Astrocyte (in vitro differentiated cells and primary cell): ENCODE data around the gene MEGF6. TPM values are rescaled to one million over a fixed set of nuclear protein-coding genes. Genes with fewer than 3 reads are reported as not detected.

ENCODE experiments used
- DNase-seq: peaks from one replicate; pipeline ENCODE4 v3.0.0-alpha.2; 2010; ENCODE audit warnings: low read depth
- FAIRE-seq: peaks from 2 replicates; lab custom pipeline; 2011; peaks lifted over from hg19 to GRCh38; lab: Jason Lieb, UNC
- H2AFZ ChIP-seq: 2 replicates; pipeline ENCODE4 v1.6.0; 2012; ENCODE audit warnings: low read depth, low read length, inconsistent platforms
- H3K27ac ChIP-seq: 2 replicates; pipeline ENCODE4 v1.5.1; 2011; ENCODE audit warnings: low read depth, low read length, inconsistent platforms
- H3K27me3 ChIP-seq: 2 replicates; pipeline ENCODE4 v1.6.0; 2011; ENCODE audit warnings: low read length, inconsistent platforms; ENCODE audit not compliant: insufficient read depth
- H3K36me3 ChIP-seq: 2 replicates; pipeline ENCODE4 v1.5.1; 2011; ENCODE audit warnings: low read length, inconsistent platforms; ENCODE audit not compliant: insufficient read depth
- H3K4me1 ChIP-seq: 2 replicates; pipeline ENCODE4 v1.5.1; 2011; ENCODE audit warnings: low read length, inconsistent platforms; ENCODE audit not compliant: insufficient read depth
- H3K4me2 ChIP-seq: 2 replicates; pipeline ENCODE4 v1.6.0; 2012; ENCODE audit warnings: low read length, inconsistent platforms
- H3K4me3 ChIP-seq: 2 replicates; pipeline ENCODE4 v1.5.1; 2011; ENCODE audit warnings: low read depth, mild to moderate bottlenecking, low read length, inconsistent platforms; ENCODE audit not compliant: insufficient read depth
- H3K79me2 ChIP-seq: 2 replicates; pipeline ENCODE4 v1.6.0; 2012; ENCODE audit warnings: mild to moderate bottlenecking, low read length, inconsistent platforms; ENCODE audit not compliant: insufficient read depth
- H3K9ac ChIP-seq: 2 replicates; pipeline ENCODE4 v1.6.0; 2012; ENCODE audit warnings: mild to moderate bottlenecking, low read length, inconsistent platforms
- H3K9me3 ChIP-seq: 2 replicates; pipeline ENCODE4 v1.5.1; 2012; ENCODE audit warnings: low read depth, mild to moderate bottlenecking, low read length, inconsistent platforms; ENCODE audit not compliant: insufficient read depth
- H4K20me1 ChIP-seq: 2 replicates; pipeline ENCODE4 v1.6.0; 2012; ENCODE audit warnings: low read length, inconsistent platforms; ENCODE audit not compliant: insufficient read depth
- H3K27ac Mint-ChIP-seq: one replicate; pipeline ENCODE4 v1.8.0; 2021; ENCODE audit warnings: mild to moderate bottlenecking, mixed read lengths; ENCODE audit not compliant: unreplicated experiment
- H3K27me3 Mint-ChIP-seq: one replicate; pipeline ENCODE4 v1.8.0; 2021; ENCODE audit warnings: low read depth, mixed read lengths; ENCODE audit not compliant: unreplicated experiment
- H3K36me3 Mint-ChIP-seq: one replicate; pipeline ENCODE4 v1.8.0; 2021; ENCODE audit warnings: low read depth, mixed read lengths; ENCODE audit not compliant: unreplicated experiment
- H3K4me1 Mint-ChIP-seq: one replicate; pipeline ENCODE4 v1.8.0; 2021; ENCODE audit warnings: low read depth, mixed read lengths; ENCODE audit not compliant: unreplicated experiment
- H3K4me3 Mint-ChIP-seq: one replicate; pipeline ENCODE4 v1.8.0; 2021; ENCODE audit warnings: mild to moderate bottlenecking, moderate library complexity, mixed read lengths; ENCODE audit not compliant: unreplicated experiment
- H3K9me3 Mint-ChIP-seq: one replicate; pipeline ENCODE4 v1.8.0; 2021; ENCODE audit warnings: mild to moderate bottlenecking, mixed read lengths; ENCODE audit not compliant: unreplicated experiment
- EZH2 ChIP-seq: IDR thresholded peaks from 2 replicates; pipeline ENCODE4 v1.6.1; 2012; ENCODE audit warnings: mild to moderate bottlenecking, low read length, inconsistent platforms; ENCODE audit not compliant: insufficient read depth
- total RNA-seq: library from RNA; stranded (reverse); gene quantifications from 2 replicates; pipeline ENCODE4 v1.2.1, GENCODE V29; 2021
- TF ChIP-seq, protein P1 (sequence below): IDR thresholded peaks from 2 replicates; pipeline ENCODE4 v1.5.1; 2011; ENCODE audit warnings: low read depth, mild to moderate bottlenecking, inconsistent platforms, low read length, moderate library complexity; ENCODE audit not compliant: insufficient read depth

The MEGF6 gene
- total RNA-seq, 1 donor from 2014 or later, result 14.8 TPM

DNA sequence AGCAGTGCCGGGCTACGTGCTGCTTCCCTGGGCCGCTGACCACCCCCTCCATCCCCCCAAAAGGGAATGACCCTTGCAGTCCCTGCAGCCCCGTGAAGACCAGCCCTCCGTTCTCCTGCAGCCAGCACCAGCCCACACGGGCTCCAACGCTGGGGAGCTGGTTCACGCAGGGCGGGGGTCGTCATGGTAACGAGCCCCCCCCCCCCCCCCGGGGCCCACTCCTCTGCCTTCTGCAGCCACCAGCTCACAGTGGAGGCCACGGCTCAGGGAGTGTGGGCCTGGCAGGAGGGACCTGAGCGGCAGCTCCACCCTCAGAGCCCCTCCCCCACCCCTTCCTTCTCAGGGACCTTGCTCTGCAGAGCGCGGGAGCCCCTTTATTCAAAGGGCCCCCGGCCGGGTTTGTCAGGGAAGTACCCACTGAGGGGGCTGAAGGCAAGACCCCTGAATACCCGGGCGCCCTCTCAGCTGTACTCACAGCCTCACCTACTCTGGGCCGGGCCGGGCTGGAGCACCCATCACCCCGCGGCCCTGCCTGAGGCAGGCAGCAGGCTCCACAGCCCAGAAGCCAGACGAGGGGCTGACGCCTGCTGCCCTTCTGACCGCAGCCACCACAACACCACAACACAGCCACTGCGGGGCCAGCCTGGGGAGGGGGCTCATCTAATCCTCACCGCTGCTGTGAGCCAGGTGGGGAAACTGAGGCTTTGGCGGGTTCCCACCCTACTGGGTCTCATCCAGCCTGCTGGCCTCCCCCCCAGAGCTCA is 12.6 kb downstream of the MEGF6 start:
- no peak overlapping the region for H2AFZ ChIP-seq
- no peak overlapping the region for H3K27ac ChIP-seq
- H3K9ac ChIP-seq, result no peak overlapping the region
- H3K27ac Mint-ChIP-seq, result no peak overlapping the region
- H4K20me1 ChIP-seq, result no peaks in the 10 kb centered on the region
- no peaks in the 10 kb centered on the region for H3K9me3 ChIP-seq
- peaks cover 4% of the 10 kb centered on the region for H3K4me1 ChIP-seq
- H3K27me3 Mint-ChIP-seq, result peaks cover 12% of the 10 kb centered on the region
- DNase-seq (no peak), FAIRE-seq (no peak)
- no peak overlapping the region for H3K4me3 ChIP-seq
- TF ChIP-seq, protein P1, sequence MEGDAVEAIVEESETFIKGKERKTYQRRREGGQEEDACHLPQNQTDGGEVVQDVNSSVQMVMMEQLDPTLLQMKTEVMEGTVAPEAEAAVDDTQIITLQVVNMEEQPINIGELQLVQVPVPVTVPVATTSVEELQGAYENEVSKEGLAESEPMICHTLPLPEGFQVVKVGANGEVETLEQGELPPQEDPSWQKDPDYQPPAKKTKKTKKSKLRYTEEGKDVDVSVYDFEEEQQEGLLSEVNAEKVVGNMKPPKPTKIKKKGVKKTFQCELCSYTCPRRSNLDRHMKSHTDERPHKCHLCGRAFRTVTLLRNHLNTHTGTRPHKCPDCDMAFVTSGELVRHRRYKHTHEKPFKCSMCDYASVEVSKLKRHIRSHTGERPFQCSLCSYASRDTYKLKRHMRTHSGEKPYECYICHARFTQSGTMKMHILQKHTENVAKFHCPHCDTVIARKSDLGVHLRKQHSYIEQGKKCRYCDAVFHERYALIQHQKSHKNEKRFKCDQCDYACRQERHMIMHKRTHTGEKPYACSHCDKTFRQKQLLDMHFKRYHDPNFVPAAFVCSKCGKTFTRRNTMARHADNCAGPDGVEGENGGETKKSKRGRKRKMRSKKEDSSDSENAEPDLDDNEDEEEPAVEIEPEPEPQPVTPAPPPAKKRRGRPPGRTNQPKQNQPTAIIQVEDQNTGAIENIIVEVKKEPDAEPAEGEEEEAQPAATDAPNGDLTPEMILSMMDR, result no peak
- no peak for TF ChIP-seq EZH2
- H3K4me1 Mint-ChIP-seq, result peaks cover 3% of the 10 kb centered on the region
- H3K36me3 Mint-ChIP-seq, result no peaks in the 10 kb centered on the region
- no peaks in the 10 kb centered on the region for H3K9me3 Mint-ChIP-seq
- no peak overlapping the region for H3K4me2 ChIP-seq
- H3K4me3 Mint-ChIP-seq, result no peak overlapping the region
- H3K36me3 ChIP-seq, result no peaks in the 10 kb centered on the region
- H3K27me3 ChIP-seq, result peaks cover 2% of the 10 kb centered on the region
- no peaks in the 10 kb centered on the region for H3K79me2 ChIP-seq

DNA sequence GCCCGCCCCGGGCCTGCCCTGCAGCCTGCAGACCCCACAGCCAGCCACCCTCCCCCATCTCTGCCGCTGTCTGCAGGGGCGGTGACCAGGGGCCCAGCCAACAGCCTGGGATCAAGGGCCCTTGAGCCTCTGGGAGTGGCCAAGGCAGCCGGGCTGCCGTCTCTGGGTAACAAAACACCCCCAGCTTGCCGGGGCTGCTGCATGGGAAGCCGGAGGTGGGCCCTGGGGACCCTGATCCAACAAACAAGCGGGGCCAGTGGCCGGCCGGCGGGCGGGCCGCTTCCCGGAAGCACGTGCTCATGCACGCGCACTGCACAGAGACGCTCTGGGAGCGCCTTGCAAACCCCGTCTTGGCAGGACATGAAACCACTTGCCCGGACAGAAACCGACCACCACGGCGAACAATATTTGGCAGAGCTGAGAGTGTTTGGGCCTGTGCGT is 13.2 kb downstream of the MEGF6 start:
- Histone ChIP-seq H3K4me1 (peaks cover 4% of the 10 kb centered on the region), H3K36me3 (no peaks in the 10 kb centered on the region), H3K9me3 (no peaks in the 10 kb centered on the region), H2AFZ (no peak overlapping the region), H3K27ac (no peak overlapping the region), H3K27me3 (peaks cover 2% of the 10 kb centered on the region), H4K20me1 (no peaks in the 10 kb centered on the region), H3K4me3 (no peak overlapping the region), H3K79me2 (no peaks in the 10 kb centered on the region), H3K4me2 (no peak overlapping the region), H3K9ac (no peak overlapping the region)
- no peaks in the 10 kb centered on the region for H3K36me3 Mint-ChIP-seq
- FAIRE-seq (no peak), DNase-seq (no peak)
- peaks cover 12% of the 10 kb centered on the region for H3K27me3 Mint-ChIP-seq
- H3K27ac Mint-ChIP-seq, result no peak overlapping the region
- H3K4me3 Mint-ChIP-seq, result no peak overlapping the region
- peaks cover 3% of the 10 kb centered on the region for H3K4me1 Mint-ChIP-seq
- TF ChIP-seq, protein P1, result no peak
- no peak for TF ChIP-seq EZH2
- H3K9me3 Mint-ChIP-seq, result no peaks in the 10 kb centered on the region

DNA sequence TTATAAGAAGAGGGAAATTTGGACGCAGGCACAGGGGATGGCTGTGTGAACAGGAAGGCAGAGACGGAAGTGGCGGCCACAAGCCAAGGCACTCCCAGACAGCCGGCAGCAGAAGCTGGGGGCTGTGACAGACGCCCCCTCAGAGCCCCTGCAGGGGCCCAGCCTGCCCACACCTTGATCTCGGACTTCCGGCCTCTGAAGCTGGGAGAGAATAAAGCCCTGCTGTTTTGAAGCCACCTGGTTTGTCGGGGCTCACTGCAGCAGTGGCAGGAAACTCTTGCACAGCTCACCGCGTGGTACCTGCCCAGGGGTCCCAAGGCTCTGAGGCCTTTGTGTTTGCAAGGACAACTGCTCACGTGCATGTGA is 13.7 kb downstream of the MEGF6 start:
- peaks cover 2% of the 10 kb centered on the region for H3K27me3 ChIP-seq
- no peaks in the 10 kb centered on the region for H3K36me3 ChIP-seq
- peaks cover 12% of the 10 kb centered on the region for H3K27me3 Mint-ChIP-seq
- DNase-seq (no peak), FAIRE-seq (no peak)
- H3K27ac Mint-ChIP-seq, result no peak overlapping the region
- no peaks in the 10 kb centered on the region for H3K9me3 ChIP-seq
- H2AFZ ChIP-seq, result no peak overlapping the region
- no peaks in the 10 kb centered on the region for H3K79me2 ChIP-seq
- H3K4me3 ChIP-seq, result no peak overlapping the region
- H3K9me3 Mint-ChIP-seq, result no peaks in the 10 kb centered on the region
- TF ChIP-seq, protein P1, result no peak
- no peaks in the 10 kb centered on the region for H3K36me3 Mint-ChIP-seq
- no peak overlapping the region for H3K27ac ChIP-seq
- H3K4me1 Mint-ChIP-seq, result peaks cover 3% of the 10 kb centered on the region
- H3K4me2 ChIP-seq, result no peak overlapping the region
- no peaks in the 10 kb centered on the region for H4K20me1 ChIP-seq
- no peak overlapping the region for H3K9ac ChIP-seq
- H3K4me1 ChIP-seq, result peaks cover 4% of the 10 kb centered on the region
- H3K4me3 Mint-ChIP-seq, result no peak overlapping the region
